Mesendoderm (in vitro differentiated cells): ENCODE data around the gene ALK.

Experiments
- DNase-seq: peaks from one replicate; pipeline ENCODE4 v3.0.0; 2013
- H2AK5ac ChIP-seq: 2 replicates; pipeline ENCODE4 v1.6.1; 2013; ENCODE audit warnings: low read length, inconsistent platforms
- H2BK120ac ChIP-seq: 2 replicates; pipeline ENCODE4 v1.6.1; 2013; ENCODE audit warnings: low read depth, mild to moderate bottlenecking, low read length, moderate library complexity, mixed read lengths
- H2BK15ac ChIP-seq: replicated peaks from 2 replicates; pipeline ENCODE4 v1.6.1; 2013; ENCODE audit warnings: low read depth, mild to moderate bottlenecking, moderate library complexity
- H2BK5ac ChIP-seq: 2 replicates; pipeline ENCODE4 v1.6.1; 2013; ENCODE audit warnings: low read length, inconsistent platforms
- H3K18ac ChIP-seq: 2 replicates; pipeline ENCODE4 v1.6.1; 2013; ENCODE audit warnings: mild to moderate bottlenecking, low read length, mixed read lengths
- H3K23ac ChIP-seq: one replicate; pipeline ENCODE4 v1.6.1; 2013; ENCODE audit warnings: low read length
- H3K27ac ChIP-seq: 2 replicates; pipeline ENCODE4 v1.5.1; 2013; ENCODE audit warnings: low read depth, mild to moderate bottlenecking, inconsistent platforms, low read length, moderate library complexity
- H3K27me3 ChIP-seq: 2 replicates; pipeline ENCODE4 v1.6.1; 2013; ENCODE audit warnings: low read length, control low read depth, mild to moderate bottlenecking, inconsistent platforms; ENCODE audit not compliant: insufficient read depth, poor library complexity
- H3K36me3 ChIP-seq: 2 replicates; pipeline ENCODE4 v1.6.1; 2013; ENCODE audit warnings: low read length, inconsistent platforms; ENCODE audit not compliant: control insufficient read depth, insufficient read depth
- H3K4ac ChIP-seq: one replicate; pipeline ENCODE4 v1.6.1; 2013; ENCODE audit warnings: low read depth, mild to moderate bottlenecking, low read length, moderate library complexity
- H3K4me1 ChIP-seq: 2 replicates; pipeline ENCODE4 v1.6.1; 2013; ENCODE audit warnings: low read depth, low read length, inconsistent platforms; ENCODE audit not compliant: control insufficient read depth
- H3K4me2 ChIP-seq: 2 replicates; pipeline ENCODE4 v1.6.1; 2013; ENCODE audit warnings: low read length
- H3K4me3 ChIP-seq: 2 replicates; pipeline ENCODE4 v1.5.1; 2013; ENCODE audit warnings: mild to moderate bottlenecking, low read length
- H3K56ac ChIP-seq: one replicate; pipeline ENCODE4 v1.6.1; 2013; ENCODE audit warnings: low read length
- H3K79me1 ChIP-seq: 2 replicates; pipeline ENCODE4 v1.6.1; 2013; ENCODE audit warnings: low read length, inconsistent platforms
- H3K79me2 ChIP-seq: 2 replicates; pipeline ENCODE4 v1.6.1; 2013; ENCODE audit warnings: mild to moderate bottlenecking, low read length; ENCODE audit not compliant: control insufficient read depth, insufficient read depth
- H3K9ac ChIP-seq: 2 replicates; pipeline ENCODE4 v1.6.1; 2013; ENCODE audit warnings: low read length, inconsistent platforms
- H4K5ac ChIP-seq: one replicate; pipeline ENCODE4 v1.6.1; 2013; ENCODE audit warnings: low read length
- H4K8ac ChIP-seq: one replicate; pipeline ENCODE4 v1.6.1; 2013; ENCODE audit warnings: low read depth, mild to moderate bottlenecking, control low read depth, low read length, moderate library complexity
- WGBS: extraction: QIAGEN DNeasy Blood & Tissue Kit; methylation state at CpG from one replicate; pipeline ENCODE4 v1.1.7; 2013; ENCODE audit warnings: low lambda C conversion rate, missing lambda C conversion rate; ENCODE audit not compliant: insufficient coverage; ENCODE audit errors: extremely low coverage; 5-methylcytosine and 5-hydroxymethylcytosine counted together

ALK gene

DNA sequence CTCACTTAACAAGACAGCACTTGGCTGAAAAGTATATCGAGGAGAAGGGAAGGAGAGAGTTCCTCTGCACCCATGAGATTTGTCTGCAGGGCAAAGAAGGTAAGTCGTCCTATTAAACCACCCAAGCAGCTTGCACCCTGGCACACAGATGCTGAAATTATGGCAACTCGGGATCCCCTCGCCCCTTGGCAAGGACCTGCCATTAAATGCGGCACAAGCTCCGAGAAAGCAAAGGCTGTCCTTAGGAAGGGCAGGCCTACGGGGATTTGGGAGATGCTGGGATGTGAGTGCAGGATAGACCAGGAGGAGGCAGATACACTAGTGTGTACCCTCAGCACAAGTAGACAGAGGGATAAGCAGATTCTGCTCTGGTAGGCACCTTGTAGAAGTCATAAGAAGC lies 191.5 kb downstream of the ALK start:
- H3K23ac ChIP-seq = no peak overlapping the region
- no peaks in the 10 kb centered on the region for H3K36me3 ChIP-seq
- no peak overlapping the region for H2AK5ac ChIP-seq
- no peak overlapping the region for H2BK5ac ChIP-seq
- no peaks in the 10 kb centered on the region for H3K79me1 ChIP-seq
- H3K4me1 ChIP-seq = no peaks in the 10 kb centered on the region
- no peak overlapping the region for H3K4me2 ChIP-seq
- H3K18ac ChIP-seq = no peak overlapping the region
- WGBS = no CpG with 5 or more reads among the region's 7 CpGs
- no peaks in the 10 kb centered on the region for H3K79me2 ChIP-seq
- no peak overlapping the region for H2BK15ac ChIP-seq
- H3K4me3 ChIP-seq = no peak overlapping the region
- H3K27ac ChIP-seq = no peak overlapping the region
- no peak for DNase-seq
- H3K9ac ChIP-seq = no peak overlapping the region
- H3K56ac ChIP-seq = no peak overlapping the region
- no peak overlapping the region for H4K8ac ChIP-seq
- no peaks in the 10 kb centered on the region for H3K27me3 ChIP-seq
- no peak overlapping the region for H2BK120ac ChIP-seq
- no peak overlapping the region for H4K5ac ChIP-seq
- H3K4ac ChIP-seq = no peak overlapping the region

DNA sequence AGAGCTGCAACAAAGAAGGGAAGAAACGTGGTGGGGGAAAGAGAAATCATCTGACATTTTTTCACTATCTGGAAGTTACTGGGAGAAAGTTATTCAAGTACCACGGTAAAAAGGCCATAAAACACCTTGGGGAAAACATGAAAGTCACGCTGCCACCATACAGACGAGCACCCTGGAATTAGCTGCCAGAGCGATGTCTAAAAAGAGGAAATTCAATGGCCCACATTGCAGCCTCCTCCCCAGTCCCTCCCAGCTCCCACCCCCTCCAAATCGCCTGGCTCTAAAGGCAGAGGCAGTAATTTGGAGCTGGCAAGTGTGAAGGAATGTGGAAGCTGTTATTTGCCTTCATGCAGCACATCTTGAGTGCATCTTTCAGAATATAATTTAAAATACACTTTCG lies 192.0 kb downstream of the ALK start:
- H2AK5ac ChIP-seq = no peak overlapping the region
- no peaks in the 10 kb centered on the region for H3K79me2 ChIP-seq
- no peak overlapping the region for H2BK120ac ChIP-seq
- no peak overlapping the region for H4K8ac ChIP-seq
- no peak overlapping the region for H3K23ac ChIP-seq
- H3K4me1 ChIP-seq = no peaks in the 10 kb centered on the region
- H3K4me2 ChIP-seq = no peak overlapping the region
- H2BK5ac ChIP-seq = no peak overlapping the region
- no peak overlapping the region for H2BK15ac ChIP-seq
- no peak overlapping the region for H3K27ac ChIP-seq
- H3K36me3 ChIP-seq = no peaks in the 10 kb centered on the region
- no peaks in the 10 kb centered on the region for H3K79me1 ChIP-seq
- no peak for DNase-seq
- H4K5ac ChIP-seq = no peak overlapping the region
- H3K4ac ChIP-seq = no peak overlapping the region
- H3K27me3 ChIP-seq = no peaks in the 10 kb centered on the region
- no CpG with 5 or more reads among the region's 7 CpGs for WGBS
- H3K9ac ChIP-seq = no peak overlapping the region
- H3K18ac ChIP-seq = no peak overlapping the region
- no peak overlapping the region for H3K4me3 ChIP-seq
- no peak overlapping the region for H3K56ac ChIP-seq

- H3K27me3 ChIP-seq = no peaks in the 10 kb centered on the region
- no peak overlapping the region for H2BK120ac ChIP-seq
- no CpG with 5 or more reads among the region's 2 CpGs for WGBS
- H2BK15ac ChIP-seq = no peak overlapping the region
- no peak overlapping the region for H4K5ac ChIP-seq
- H4K8ac ChIP-seq = no peak overlapping the region
- no peak overlapping the region for H2AK5ac ChIP-seq
- DNase-seq = peak; percentile 10
- no peaks in the 10 kb centered on the region for H3K79me1 ChIP-seq
- H3K79me2 ChIP-seq = no peaks in the 10 kb centered on the region
- H3K4me3 ChIP-seq = no peak overlapping the region
- no peak overlapping the region for H3K4ac ChIP-seq
- H3K56ac ChIP-seq = no peak overlapping the region
- H3K27ac ChIP-seq = no peak overlapping the region
- H3K36me3 ChIP-seq = no peaks in the 10 kb centered on the region
- H3K4me1 ChIP-seq = no peaks in the 10 kb centered on the region
- H2BK5ac ChIP-seq = no peak overlapping the region
- no peak overlapping the region for H3K18ac ChIP-seq
- no peak overlapping the region for H3K4me2 ChIP-seq
- no peak overlapping the region for H3K9ac ChIP-seq
- no peak overlapping the region for H3K23ac ChIP-seq
Observed at GRCh38 chr2:29726976-29727375, 194.4 kb downstream of the ALK start.

GRCh38 chr2:29725610-29726009 lies 195.8 kb downstream of the ALK start:
- no peak overlapping the region for H2BK120ac ChIP-seq
- H3K4me1 ChIP-seq = no peaks in the 10 kb centered on the region
- no peak overlapping the region for H3K56ac ChIP-seq
- H2AK5ac ChIP-seq = no peak overlapping the region
- H3K4me2 ChIP-seq = no peak overlapping the region
- H3K36me3 ChIP-seq = no peaks in the 10 kb centered on the region
- no peak for DNase-seq
- WGBS = no CpG with 5 or more reads among the region's 2 CpGs
- no peaks in the 10 kb centered on the region for H3K79me2 ChIP-seq
- no peak overlapping the region for H3K4ac ChIP-seq
- no peak overlapping the region for H2BK5ac ChIP-seq
- no peak overlapping the region for H3K23ac ChIP-seq
- H3K4me3 ChIP-seq = no peak overlapping the region
- H3K79me1 ChIP-seq = no peaks in the 10 kb centered on the region
- no peaks in the 10 kb centered on the region for H3K27me3 ChIP-seq
- H4K8ac ChIP-seq = no peak overlapping the region
- H4K5ac ChIP-seq = no peak overlapping the region
- H2BK15ac ChIP-seq = no peak overlapping the region
- H3K9ac ChIP-seq = no peak overlapping the region
- no peak overlapping the region for H3K18ac ChIP-seq
- no peak overlapping the region for H3K27ac ChIP-seq

GRCh38 chr2:29724282-29724681 lies 197.1 kb downstream of the ALK start:
- DNase-seq = no peak
- Histone ChIP-seq H3K79me1 (no peaks in the 10 kb centered on the region), H3K4me1 (no peaks in the 10 kb centered on the region), H3K4me2 (no peak overlapping the region), H3K79me2 (no peaks in the 10 kb centered on the region), H3K4me3 (no peak overlapping the region), H3K27me3 (no peaks in the 10 kb centered on the region), H3K9ac (no peak overlapping the region), H3K4ac (no peak overlapping the region), H3K56ac (no peak overlapping the region), H2BK15ac (no peak overlapping the region), H2BK120ac (no peak overlapping the region), H3K36me3 (no peaks in the 10 kb centered on the region), H2AK5ac (no peak overlapping the region), H3K18ac (no peak overlapping the region), H4K5ac (no peak overlapping the region), H3K23ac (no peak overlapping the region), H4K8ac (no peak overlapping the region), H2BK5ac (no peak overlapping the region), H3K27ac (no peak overlapping the region)
- WGBS = no CpG with 5 or more reads among the region's 3 CpGs

DNA sequence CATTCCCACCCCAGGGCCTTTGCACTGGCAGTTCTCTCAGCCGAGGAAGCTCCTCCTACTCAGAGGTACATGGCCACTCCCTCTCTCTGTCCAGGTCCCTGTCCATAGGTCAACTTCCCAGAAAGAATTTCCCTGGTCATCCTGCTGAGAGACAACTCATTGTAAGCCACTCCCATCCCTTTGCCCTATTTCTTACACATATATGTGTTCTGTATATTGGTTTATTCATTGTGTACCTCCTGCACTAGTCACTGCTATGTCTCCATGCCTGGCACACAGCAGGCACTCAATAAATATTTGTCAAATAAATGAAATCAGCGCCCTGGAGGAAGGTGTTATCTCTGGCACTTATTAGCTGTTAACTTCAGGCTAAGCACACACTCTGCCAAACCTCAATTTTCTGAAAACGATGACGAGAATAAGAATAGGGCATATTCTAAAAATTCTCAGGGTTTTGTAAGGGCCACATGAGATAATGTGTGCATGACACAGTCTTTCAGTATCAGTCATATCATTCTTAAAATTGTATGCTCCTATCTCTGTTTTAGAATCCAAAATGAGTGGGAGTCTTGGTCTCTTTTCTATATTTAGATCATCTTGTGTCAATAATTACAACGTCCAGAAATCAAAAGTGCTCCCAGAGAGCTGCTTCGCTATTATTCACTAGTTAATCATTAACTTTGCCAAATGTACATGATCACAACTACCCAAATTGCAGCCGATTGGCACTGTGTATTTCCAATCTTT lies 198.0 kb downstream of the ALK start:
- no peak for DNase-seq
- no peak overlapping the region for H2BK15ac ChIP-seq

More for the DNA sequence above, 198.0 kb downstream of the ALK start:
- Histone ChIP-seq H3K27ac (no peak overlapping the region), H2BK120ac (no peak overlapping the region), H3K18ac (no peak overlapping the region), H3K27me3 (no peaks in the 10 kb centered on the region), H3K79me2 (no peaks in the 10 kb centered on the region), H3K9ac (no peak overlapping the region), H3K4me2 (no peak overlapping the region), H3K4ac (no peak overlapping the region), H2AK5ac (no peak overlapping the region), H3K4me3 (no peak overlapping the region), H3K79me1 (no peaks in the 10 kb centered on the region), H3K56ac (no peak overlapping the region), H4K8ac (no peak overlapping the region), H2BK5ac (no peak overlapping the region), H3K36me3 (no peaks in the 10 kb centered on the region), H3K23ac (no peak overlapping the region), H3K4me1 (no peaks in the 10 kb centered on the region), H4K5ac (no peak overlapping the region)
- WGBS = no CpG with 5 or more reads among the region's 7 CpGs
